ENCODE results near the gene HMX3.

The HMX3 gene

DNA sequence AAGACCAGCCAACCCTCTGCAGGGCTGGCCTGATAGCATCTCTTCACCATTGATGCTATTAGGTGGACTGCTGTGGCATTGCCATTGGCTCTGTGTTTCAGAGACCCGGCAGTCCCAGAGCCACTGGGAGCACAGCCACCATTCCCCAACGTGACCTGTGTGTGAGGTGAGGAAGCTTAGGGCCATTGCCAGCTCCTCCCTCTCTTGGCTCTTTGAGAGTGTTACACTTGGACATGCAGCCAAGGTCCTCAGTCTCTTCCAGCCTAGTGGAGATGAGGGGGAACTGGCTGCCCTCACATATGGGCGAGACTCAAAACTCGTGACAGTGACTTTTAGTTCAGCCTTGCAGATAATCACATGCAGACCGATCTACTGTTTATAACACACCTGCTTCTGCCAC, 39.3 kb upstream of the HMX3 start:
- TF ChIP-seq, protein P1, sequence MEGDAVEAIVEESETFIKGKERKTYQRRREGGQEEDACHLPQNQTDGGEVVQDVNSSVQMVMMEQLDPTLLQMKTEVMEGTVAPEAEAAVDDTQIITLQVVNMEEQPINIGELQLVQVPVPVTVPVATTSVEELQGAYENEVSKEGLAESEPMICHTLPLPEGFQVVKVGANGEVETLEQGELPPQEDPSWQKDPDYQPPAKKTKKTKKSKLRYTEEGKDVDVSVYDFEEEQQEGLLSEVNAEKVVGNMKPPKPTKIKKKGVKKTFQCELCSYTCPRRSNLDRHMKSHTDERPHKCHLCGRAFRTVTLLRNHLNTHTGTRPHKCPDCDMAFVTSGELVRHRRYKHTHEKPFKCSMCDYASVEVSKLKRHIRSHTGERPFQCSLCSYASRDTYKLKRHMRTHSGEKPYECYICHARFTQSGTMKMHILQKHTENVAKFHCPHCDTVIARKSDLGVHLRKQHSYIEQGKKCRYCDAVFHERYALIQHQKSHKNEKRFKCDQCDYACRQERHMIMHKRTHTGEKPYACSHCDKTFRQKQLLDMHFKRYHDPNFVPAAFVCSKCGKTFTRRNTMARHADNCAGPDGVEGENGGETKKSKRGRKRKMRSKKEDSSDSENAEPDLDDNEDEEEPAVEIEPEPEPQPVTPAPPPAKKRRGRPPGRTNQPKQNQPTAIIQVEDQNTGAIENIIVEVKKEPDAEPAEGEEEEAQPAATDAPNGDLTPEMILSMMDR (IDR thresholded peaks at IDR 0.05; ENCODE audit: low read length), result no peak
- no peak for TF ChIP-seq EZH2 (IDR thresholded peaks at IDR 0.05; ENCODE audit: borderline replicate concordance, low read length)
- Histone ChIP-seq H3K9me3 (ENCODE audit: low read length) (no peaks in the 10 kb centered on the region), H3K36me3 (ENCODE audit: insufficient read depth, low read length) (no peaks in the 10 kb centered on the region), H3K27ac (ENCODE audit: low read depth, low read length, poor library complexity, severe bottlenecking) (no peak overlapping the region), H3K9ac (ENCODE audit: low read length) (no peak overlapping the region), H3K4me2 (ENCODE audit: low read length) (no peak overlapping the region), H3F3A (ENCODE audit: insufficient read depth, low read length) (no peaks in the 10 kb centered on the region), H3K79me2 (ENCODE audit: insufficient read depth, low read length) (no peaks in the 10 kb centered on the region), H3K27me3 (ENCODE audit: insufficient read depth, low read length) (no peaks in the 10 kb centered on the region), H2AFZ (ENCODE audit: low read length) (no peak overlapping the region), H3K4me3 (ENCODE audit: low read depth, low read length, poor library complexity, severe bottlenecking) (no peak overlapping the region), H3K9me2 (ENCODE audit: low read depth, low read length) (no peaks in the 10 kb centered on the region), H4K20me1 (ENCODE audit: insufficient read depth, low read length) (no peaks in the 10 kb centered on the region), H3K4me1 (ENCODE audit: insufficient read depth, low read length, severe bottlenecking) (no peaks in the 10 kb centered on the region)

DNA sequence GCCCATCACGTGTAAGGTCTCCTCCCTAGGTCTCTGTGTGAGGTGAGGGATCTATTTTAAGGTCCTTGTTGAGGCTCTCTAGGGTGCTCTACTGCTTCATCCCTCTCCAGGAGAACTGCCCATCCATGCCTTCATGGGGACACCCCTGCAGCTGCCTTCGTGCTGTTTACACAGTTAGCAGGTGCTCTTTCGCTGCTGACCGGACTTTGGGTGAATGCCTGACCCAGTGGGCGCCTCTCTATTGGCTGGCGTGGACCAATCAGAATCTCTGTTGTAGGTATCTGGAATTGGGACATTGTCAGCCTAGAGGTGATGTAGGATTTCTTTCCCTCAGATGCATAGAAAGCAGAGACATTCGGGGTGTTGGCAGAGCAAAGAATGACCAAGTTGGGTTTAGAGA, 38.7 kb upstream of the HMX3 start:
- no peak overlapping the region for H3K4me2 ChIP-seq (ENCODE audit: low read length)
- no peaks in the 10 kb centered on the region for H3K4me1 ChIP-seq (ENCODE audit: insufficient read depth, low read length, severe bottlenecking)
- H3K4me3 ChIP-seq (ENCODE audit: low read depth, low read length, poor library complexity, severe bottlenecking), result no peak overlapping the region
- H3K9ac ChIP-seq (ENCODE audit: low read length), result no peak overlapping the region
- H4K20me1 ChIP-seq (ENCODE audit: insufficient read depth, low read length), result no peaks in the 10 kb centered on the region
- no peaks in the 10 kb centered on the region for H3F3A ChIP-seq (ENCODE audit: insufficient read depth, low read length)
- H3K27ac ChIP-seq (ENCODE audit: low read depth, low read length, poor library complexity, severe bottlenecking), result no peak overlapping the region
- no peaks in the 10 kb centered on the region for H3K79me2 ChIP-seq (ENCODE audit: insufficient read depth, low read length)
- TF ChIP-seq, protein P1 (IDR thresholded peaks at IDR 0.05; ENCODE audit: low read length), result no peak
- TF ChIP-seq EZH2 (IDR thresholded peaks at IDR 0.05; ENCODE audit: borderline replicate concordance, low read length), result no peak
- no peaks in the 10 kb centered on the region for H3K9me3 ChIP-seq (ENCODE audit: low read length)
- H2AFZ ChIP-seq (ENCODE audit: low read length), result no peak overlapping the region
- no peaks in the 10 kb centered on the region for H3K36me3 ChIP-seq (ENCODE audit: insufficient read depth, low read length)
- no peaks in the 10 kb centered on the region for H3K9me2 ChIP-seq (ENCODE audit: low read depth, low read length)
- no peaks in the 10 kb centered on the region for H3K27me3 ChIP-seq (ENCODE audit: insufficient read depth, low read length)

DNA sequence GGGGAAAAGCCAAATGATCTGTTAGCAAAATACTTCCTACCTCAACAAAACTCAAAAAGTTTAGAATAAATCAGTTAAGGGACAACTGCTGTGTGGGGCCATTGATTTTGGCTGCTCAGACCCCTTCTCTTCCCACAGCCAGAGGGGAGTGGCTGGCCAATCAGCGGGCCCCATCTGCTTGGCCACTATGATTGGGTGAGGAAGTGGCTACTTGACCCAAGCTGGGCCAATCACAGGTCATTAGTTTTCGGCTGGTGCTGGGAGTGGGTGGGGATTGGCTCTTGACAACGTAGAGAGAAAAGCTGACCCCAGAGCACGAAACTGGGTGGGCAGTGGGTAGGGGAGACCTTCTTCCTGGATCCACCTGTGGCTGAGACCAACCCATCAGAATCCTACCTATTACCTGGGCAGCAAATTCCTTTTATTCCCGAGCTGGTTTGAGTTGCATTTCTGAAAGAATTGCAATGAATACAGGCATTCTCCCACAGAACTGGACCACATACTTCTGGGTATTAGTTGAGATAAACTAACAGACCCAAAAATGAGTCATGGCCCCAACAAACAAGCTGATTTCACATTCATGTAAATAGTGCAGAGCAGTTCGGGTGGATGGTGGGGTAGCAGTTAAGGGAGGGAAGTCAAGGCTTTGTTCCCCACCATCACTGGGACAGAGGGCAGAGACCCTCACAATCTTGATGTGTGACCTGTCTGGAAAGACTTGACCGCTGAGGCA, 35.6 kb upstream of the HMX3 start:
- H3K36me3 ChIP-seq (ENCODE audit: insufficient read depth, low read length), result no peaks in the 10 kb centered on the region
- no peaks in the 10 kb centered on the region for H4K20me1 ChIP-seq (ENCODE audit: insufficient read depth, low read length)
- H3K4me2 ChIP-seq (ENCODE audit: low read length), result no peak overlapping the region
- no peaks in the 10 kb centered on the region for H3K27me3 ChIP-seq (ENCODE audit: insufficient read depth, low read length)
- H3K4me1 ChIP-seq (ENCODE audit: insufficient read depth, low read length, severe bottlenecking), result no peaks in the 10 kb centered on the region
- H3K4me3 ChIP-seq (ENCODE audit: low read depth, low read length, poor library complexity, severe bottlenecking), result no peak overlapping the region
- H2AFZ ChIP-seq (ENCODE audit: low read length), result no peak overlapping the region
- no peak for TF ChIP-seq EZH2 (IDR thresholded peaks at IDR 0.05; ENCODE audit: borderline replicate concordance, low read length)
- H3F3A ChIP-seq (ENCODE audit: insufficient read depth, low read length), result no peaks in the 10 kb centered on the region
- H3K9ac ChIP-seq (ENCODE audit: low read length), result no peak overlapping the region
- no peak overlapping the region for H3K27ac ChIP-seq (ENCODE audit: low read depth, low read length, poor library complexity, severe bottlenecking)
- H3K9me3 ChIP-seq (ENCODE audit: low read length), result no peaks in the 10 kb centered on the region
- H3K79me2 ChIP-seq (ENCODE audit: insufficient read depth, low read length), result no peaks in the 10 kb centered on the region
- no peaks in the 10 kb centered on the region for H3K9me2 ChIP-seq (ENCODE audit: low read depth, low read length)

DNA sequence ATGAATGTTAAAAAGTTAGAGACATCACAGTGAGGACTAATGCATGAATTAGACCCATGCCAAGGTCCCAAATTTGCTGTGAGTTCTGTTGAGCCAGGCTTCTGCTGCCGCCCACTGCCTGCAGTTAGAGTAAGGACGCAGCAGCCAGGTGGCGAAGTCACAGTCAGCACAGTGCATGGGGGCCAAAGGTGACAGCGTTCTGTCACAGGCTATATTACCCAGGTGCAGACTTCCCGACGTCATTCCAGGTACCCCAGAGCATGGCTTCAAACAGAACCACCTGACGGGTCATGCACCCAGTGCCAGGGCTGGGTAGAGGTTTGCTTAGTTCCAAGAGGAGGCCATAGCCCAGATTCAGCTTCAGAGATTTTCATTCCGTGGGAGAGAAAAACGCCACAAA, 33.9 kb upstream of the HMX3 start:
- no peaks in the 10 kb centered on the region for H3F3A ChIP-seq (ENCODE audit: insufficient read depth, low read length)
- H3K36me3 ChIP-seq (ENCODE audit: insufficient read depth, low read length), result no peaks in the 10 kb centered on the region
- H3K27ac ChIP-seq (ENCODE audit: low read depth, low read length, poor library complexity, severe bottlenecking), result no peak overlapping the region
- no peaks in the 10 kb centered on the region for H3K9me3 ChIP-seq (ENCODE audit: low read length)
- H2AFZ ChIP-seq (ENCODE audit: low read length), result no peak overlapping the region
- H3K4me2 ChIP-seq (ENCODE audit: low read length), result no peak overlapping the region
- H3K27me3 ChIP-seq (ENCODE audit: insufficient read depth, low read length), result no peaks in the 10 kb centered on the region
- H4K20me1 ChIP-seq (ENCODE audit: insufficient read depth, low read length), result no peaks in the 10 kb centered on the region
- no peak overlapping the region for H3K4me3 ChIP-seq (ENCODE audit: low read depth, low read length, poor library complexity, severe bottlenecking)
- H3K9ac ChIP-seq (ENCODE audit: low read length), result no peak overlapping the region
- TF ChIP-seq EZH2 (IDR thresholded peaks at IDR 0.05; ENCODE audit: borderline replicate concordance, low read length), result no peak
- TF ChIP-seq, protein P1 (IDR thresholded peaks at IDR 0.05; ENCODE audit: low read length), result no peak
- no peaks in the 10 kb centered on the region for H3K9me2 ChIP-seq (ENCODE audit: low read depth, low read length)
- no peaks in the 10 kb centered on the region for H3K79me2 ChIP-seq (ENCODE audit: insufficient read depth, low read length)
- H3K4me1 ChIP-seq (ENCODE audit: insufficient read depth, low read length, severe bottlenecking), result no peaks in the 10 kb centered on the region
